ENCODE results near the gene TRIM63. TPM values are rescaled to one million over a fixed set of nuclear protein-coding genes. Genes with fewer than 3 reads are reported as not detected.

TRIM63 gene
- total RNA-seq, 1 experiment from 2014 or later = not detected

- ChIA-PET POLR2A (no interaction called here), CTCF (no interaction called here)
- Histone ChIP-seq H3K36me3 (ENCODE audit: control insufficient read depth, insufficient read depth, low read length) (no peaks in the 10 kb centered on the region), H3K27ac (ENCODE audit: low read length) (no peak within 1 kb of the TSS), H3K4me1 (ENCODE audit: control insufficient read depth, insufficient read depth, low read length) (no peaks in the 10 kb centered on the region), H3K4me3 (ENCODE audit: low read depth in 2 of 2, low read length in 2 of 2) (peak within 1 kb of the TSS in 1 of 2 experiments; percentile 19; a peak in 1 of 4 replicates), H3K9me3 (ENCODE audit: control insufficient read depth, insufficient read depth, low read depth, low read length) (no peaks in the 10 kb centered on the region), H3K27me3 (ENCODE audit: control insufficient read depth, insufficient read depth, low read length) (no peaks in the 10 kb centered on the region)
- in situ Hi-C loops (cut with HindIII; ENCODE audit: low pct_unique_long_range_greater_than_20kb, low sequenced_read_pairs) = no loop called here
- BruUV-seq (replicated peaks) = no TSS peak
- DNase-seq (ENCODE audit: low read depth, low spot score) = no peak
- TF ChIP-seq POLR2AphosphoS5 (IDR thresholded peaks at IDR 0.05; ENCODE audit: low read depth, low read length) (no peak), TCF7L2 (IDR thresholded peaks at IDR 0.05; ENCODE audit: low read depth, low read length) (no peak), REST (IDR thresholded peaks at IDR 0.05; ENCODE audit: insufficient read depth in 1 of 2, low read depth in 2 of 2, low read length in 1 of 2) (no peak), SIN3A (IDR thresholded peaks at IDR 0.05; ENCODE audit: borderline replicate concordance, insufficient read depth, low read depth, low read length) (no peak), CTCF (IDR thresholded peaks at IDR 0.05) (no peak)
- peak; percentile 48; the same call in 1 of the 2 replicates for ATAC-seq
- intact Hi-C loops (cut with micrococcal nuclease; ENCODE audit: unreplicated experiment) = no loop called here
Measured at GRCh38 chr1:26021647-26022403, 45.6 kb downstream of the TRIM63 start, which contains the start of gene EXTL1. Gene EXTL1 (plus strand): TSS chr1:26021775. CDS start chr1:26022647, 872 bp downstream.

GRCh38 chr1:26020941-26021646 is 46.3 kb downstream of the TRIM63 start:
- ChIA-PET CTCF (no interaction called here), POLR2A (no interaction called here)
- no peaks in the 10 kb centered on the region for H3K36me3 ChIP-seq (ENCODE audit: control insufficient read depth, insufficient read depth, low read length)
- intact Hi-C loops (cut with micrococcal nuclease; ENCODE audit: unreplicated experiment) (no loop called here), in situ Hi-C loops (cut with HindIII; ENCODE audit: low pct_unique_long_range_greater_than_20kb, low sequenced_read_pairs) (no loop called here)
- no TSS peak for BruUV-seq (replicated peaks)
- H3K4me1 ChIP-seq (ENCODE audit: control insufficient read depth, insufficient read depth, low read length) = no peaks in the 10 kb centered on the region
- H3K4me3 ChIP-seq (ENCODE audit: low read depth in 2 of 2, low read length in 2 of 2) = no peak overlapping the region
- ATAC-seq (no peak), DNase-seq (ENCODE audit: low read depth, low spot score) (no peak)
- TF ChIP-seq TCF7L2 (IDR thresholded peaks at IDR 0.05; ENCODE audit: low read depth, low read length) (no peak), POLR2AphosphoS5 (IDR thresholded peaks at IDR 0.05; ENCODE audit: low read depth, low read length) (no peak), CTCF (IDR thresholded peaks at IDR 0.05) (no peak), REST (IDR thresholded peaks at IDR 0.05; ENCODE audit: insufficient read depth in 1 of 2, low read depth in 2 of 2, low read length in 1 of 2) (no peak), SIN3A (IDR thresholded peaks at IDR 0.05; ENCODE audit: borderline replicate concordance, insufficient read depth, low read depth, low read length) (no peak)
- no peaks in the 10 kb centered on the region for H3K9me3 ChIP-seq (ENCODE audit: control insufficient read depth, insufficient read depth, low read depth, low read length)
- H3K27ac ChIP-seq (ENCODE audit: low read length) = no peak overlapping the region
- no peaks in the 10 kb centered on the region for H3K27me3 ChIP-seq (ENCODE audit: control insufficient read depth, insufficient read depth, low read length)

Measured in Panc1 (cell line).